NCI-H1048 (cell line): Measurements from ENCODE around the gene AOAH.

Experiments
- DNase-seq: peaks from one replicate; lab custom pipeline; 2025; lab: John Stamatoyannopoulos, UW

Gene AOAH, protein sequence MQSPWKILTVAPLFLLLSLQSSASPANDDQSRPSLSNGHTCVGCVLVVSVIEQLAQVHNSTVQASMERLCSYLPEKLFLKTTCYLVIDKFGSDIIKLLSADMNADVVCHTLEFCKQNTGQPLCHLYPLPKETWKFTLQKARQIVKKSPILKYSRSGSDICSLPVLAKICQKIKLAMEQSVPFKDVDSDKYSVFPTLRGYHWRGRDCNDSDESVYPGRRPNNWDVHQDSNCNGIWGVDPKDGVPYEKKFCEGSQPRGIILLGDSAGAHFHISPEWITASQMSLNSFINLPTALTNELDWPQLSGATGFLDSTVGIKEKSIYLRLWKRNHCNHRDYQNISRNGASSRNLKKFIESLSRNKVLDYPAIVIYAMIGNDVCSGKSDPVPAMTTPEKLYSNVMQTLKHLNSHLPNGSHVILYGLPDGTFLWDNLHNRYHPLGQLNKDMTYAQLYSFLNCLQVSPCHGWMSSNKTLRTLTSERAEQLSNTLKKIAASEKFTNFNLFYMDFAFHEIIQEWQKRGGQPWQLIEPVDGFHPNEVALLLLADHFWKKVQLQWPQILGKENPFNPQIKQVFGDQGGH

DNA sequence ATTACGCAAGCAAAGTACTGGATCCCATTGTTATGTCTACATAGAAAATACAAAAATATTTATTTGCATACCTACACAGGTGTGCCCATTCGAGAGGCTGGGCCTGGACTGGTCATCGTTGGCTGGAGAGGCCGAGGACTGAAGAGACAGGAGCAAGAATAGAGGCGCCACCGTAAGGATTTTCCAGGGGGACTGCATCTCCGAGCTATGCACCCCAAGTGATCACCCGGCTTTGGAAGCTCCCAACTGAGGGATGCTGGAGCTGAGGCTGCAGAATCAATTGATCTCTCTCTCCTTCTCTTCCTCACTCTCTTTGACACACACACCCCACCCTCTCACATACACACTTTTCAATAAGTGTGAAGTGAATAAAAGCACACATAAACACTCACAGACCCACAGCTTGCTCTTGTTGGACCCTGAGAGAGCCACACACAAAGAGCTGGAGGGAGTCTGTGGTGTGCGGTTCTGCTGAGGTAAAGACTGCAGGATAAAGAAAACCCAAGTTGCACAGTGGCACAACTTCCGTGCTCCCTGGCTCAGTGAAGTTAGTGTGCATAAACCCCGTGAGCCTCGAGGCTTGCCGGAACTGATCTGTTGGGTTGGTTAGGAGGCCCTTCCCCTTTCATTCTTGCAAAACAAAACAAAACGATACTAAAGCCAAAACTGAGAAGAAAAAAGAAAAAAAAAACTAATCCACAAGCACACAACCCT, at the start of gene AOAH:
Gene AOAH (minus strand): TSS at position 544 of the 714 bp plus-strand sequence. CDS start 346 bp downstream, at position 198.
- no peak for DNase-seq

DNA sequence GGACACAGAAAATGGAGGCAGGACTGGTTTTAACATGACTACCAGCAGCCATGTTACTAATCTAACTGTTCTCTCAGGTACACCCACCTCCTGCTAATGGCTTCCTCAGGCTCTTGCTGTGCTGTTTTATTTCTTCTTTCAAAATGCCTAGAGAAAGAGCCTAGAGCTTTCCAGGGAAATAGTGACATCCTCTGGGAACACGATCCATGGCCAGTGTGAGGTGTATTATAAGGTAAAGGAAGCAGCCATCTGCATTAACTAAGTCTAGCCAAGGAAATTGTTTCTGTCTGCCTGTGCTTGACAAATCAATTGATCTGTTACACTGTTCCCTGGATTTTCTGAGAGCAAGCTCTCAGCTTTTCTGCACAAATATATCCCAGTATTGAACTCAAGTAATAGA, 42.2 kb upstream of the AOAH start:
- DNase-seq, result no peak

DNA sequence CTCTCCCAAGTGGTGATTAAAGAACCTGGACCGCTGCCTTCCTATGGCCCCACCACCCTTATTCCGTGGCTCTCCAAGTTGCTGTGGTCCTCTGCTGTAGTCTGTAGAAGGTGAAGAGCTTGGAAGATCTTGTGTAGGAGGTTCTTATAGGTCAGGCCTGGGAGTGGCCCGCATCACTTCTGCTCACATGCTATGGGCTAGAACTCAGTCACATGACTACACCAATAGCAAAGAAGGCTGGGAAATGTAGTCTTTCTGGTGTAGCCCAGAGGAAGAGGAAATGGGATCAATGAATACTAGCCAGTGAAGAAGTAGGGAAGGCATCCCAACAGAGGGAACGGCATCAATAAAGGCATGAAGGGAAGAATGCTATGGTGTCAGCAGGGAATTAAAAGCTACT, 41.3 kb upstream of the AOAH start:
- DNase-seq, result no peak

DNA sequence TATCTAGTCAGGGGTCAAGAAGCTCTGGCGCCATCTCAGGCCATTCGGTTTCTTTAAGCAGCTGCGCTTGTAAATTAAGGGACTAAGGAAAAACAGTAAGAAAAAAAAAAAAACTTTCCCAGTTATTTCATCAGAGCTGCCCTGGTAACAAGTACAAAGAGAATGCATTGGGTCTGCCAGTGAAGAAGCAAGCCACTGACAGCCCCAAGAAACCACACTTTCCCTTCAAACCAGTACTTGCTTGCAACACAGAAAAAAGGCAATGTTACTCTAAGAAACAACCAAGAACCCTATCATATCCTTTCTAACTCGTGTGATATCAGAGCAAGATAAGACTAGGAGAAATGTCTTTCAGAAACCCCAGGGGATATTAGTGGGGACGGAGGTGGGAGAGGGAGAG, 40.6 kb upstream of the AOAH start:
- no peak for DNase-seq

DNA sequence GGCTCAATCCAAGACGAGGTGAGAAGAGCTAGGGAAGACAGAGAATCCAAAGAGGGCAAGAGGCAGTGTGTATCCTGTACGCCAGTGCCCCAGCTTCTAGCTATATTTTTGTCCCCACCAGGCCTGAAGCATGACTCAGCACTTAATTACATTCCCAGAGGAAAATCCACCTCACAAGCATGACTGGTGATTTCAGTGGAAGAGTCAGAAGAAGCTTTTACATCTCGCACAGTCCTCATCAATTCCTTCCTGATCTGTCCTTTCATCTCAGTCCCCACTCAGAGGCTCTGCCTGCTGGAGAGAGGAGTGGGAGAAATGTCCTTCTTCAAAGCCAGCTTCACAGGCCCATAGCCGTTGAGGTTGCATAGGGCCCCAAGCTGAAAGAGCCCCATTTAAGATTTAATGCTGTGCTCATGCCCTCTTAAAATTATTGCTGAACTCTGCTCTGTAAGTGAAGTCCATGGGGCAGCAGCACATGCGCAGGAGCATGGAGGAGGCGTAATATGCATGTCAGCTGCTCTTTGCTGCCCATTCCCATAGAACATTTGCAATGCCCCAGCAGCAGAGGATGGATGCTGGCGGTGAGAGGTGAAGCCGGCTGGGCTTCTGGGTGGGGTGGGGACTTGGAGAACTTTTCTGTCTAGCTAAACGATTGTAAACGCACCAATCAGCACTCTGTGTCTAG, 39.0 kb upstream of the AOAH start:
- no peak for DNase-seq

DNA sequence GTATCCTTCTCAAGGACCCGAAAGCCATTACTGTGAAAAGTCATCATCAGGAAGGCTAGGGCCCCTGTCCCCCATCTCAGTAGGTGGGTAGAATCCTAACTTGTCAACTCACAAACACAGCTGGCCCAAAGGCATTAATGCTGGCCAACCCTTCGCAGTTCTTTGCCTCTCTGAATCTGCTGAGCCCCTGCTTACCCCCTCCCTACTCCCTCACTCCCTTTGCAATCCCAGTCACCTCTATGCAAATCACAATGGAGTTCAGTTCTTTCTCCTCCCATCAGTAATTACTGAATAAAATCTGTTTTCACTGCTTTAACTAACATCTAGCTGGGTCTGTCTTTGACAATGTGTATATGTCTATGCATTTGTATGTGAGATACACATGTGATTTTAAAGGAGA, 38.1 kb upstream of the AOAH start:
- DNase-seq, result no peak

DNA sequence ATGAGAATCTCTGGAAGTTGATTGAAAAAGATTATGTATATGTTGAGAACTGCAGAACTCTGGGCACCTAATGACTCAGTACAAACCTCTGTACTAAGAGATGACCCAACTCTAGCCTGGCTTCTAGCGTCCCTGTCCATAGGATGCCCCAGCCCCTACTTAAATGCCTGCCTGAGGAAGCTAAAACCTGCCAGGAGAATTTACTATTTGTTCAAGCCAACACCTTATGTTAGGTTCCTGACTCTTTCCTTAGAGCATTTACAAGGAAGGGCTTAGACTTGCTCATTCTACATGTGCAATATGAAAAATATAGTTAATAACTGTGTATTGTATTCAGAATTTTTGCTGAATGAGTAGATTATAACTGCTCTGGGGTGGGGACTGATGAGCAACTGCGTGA, 37.5 kb upstream of the AOAH start:
- no peak for DNase-seq

DNA sequence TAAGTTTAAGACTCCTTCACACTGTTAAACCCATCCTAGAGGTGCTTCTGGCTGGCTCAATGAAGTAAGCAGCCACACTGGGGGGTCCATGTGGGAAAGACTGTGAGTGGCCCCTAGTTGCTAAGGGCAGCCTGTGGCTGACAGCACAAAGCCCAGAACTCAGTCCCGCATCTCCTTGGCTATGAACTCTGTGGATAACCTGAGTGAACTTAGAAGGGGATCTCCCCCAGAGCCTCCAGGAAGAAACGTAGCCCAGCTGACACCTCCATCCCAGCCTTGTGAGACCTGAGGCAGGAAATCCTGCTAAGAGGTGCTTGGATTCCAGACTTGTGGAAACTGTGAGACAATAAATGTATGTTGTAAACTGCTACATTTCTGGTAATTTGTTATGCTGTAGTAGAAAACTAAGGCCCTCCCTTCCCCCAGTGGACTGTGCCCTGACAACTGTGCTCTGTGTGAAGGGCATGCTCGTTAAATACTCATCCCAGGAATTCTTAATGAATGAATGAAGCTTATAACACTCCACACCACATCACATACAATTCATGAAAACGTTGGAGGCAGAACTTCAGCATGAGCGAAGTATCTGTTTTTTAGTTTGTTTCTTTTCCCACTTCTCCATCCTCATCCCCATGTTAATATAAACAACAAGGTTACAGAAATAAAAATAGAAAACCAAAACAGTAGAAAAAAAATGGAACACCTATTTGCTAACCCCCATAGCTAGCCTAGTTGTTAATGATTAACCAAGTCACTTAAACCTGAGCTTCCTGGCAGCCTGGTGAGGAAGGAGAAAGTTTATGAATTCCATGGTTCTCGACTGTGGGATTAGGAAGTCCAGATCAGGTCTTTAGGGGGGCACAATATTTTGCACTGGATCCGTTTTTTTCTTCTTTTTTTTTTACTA, 36.8 kb upstream of the AOAH start:
- DNase-seq, result no peak

DNA sequence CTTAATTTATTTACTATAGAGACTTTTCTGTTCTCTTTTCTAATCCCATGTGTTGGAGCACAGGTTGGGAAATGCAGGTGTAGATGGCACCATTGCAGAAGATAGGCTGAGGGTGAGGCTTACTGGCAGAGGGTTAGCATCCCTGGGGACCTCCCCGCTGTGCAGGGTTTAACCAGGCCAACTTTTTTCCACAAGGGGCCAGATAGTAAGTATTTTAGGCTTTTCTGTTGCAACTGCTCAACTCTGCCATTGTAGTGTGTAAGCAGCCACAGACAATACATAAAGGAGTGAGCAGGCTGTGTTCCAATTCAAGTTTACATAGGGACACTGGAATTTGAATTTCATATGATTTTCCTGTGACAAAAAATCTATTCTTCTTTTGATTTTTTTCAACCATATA, 34.6 kb upstream of the AOAH start:
- DNase-seq, result no peak

DNA sequence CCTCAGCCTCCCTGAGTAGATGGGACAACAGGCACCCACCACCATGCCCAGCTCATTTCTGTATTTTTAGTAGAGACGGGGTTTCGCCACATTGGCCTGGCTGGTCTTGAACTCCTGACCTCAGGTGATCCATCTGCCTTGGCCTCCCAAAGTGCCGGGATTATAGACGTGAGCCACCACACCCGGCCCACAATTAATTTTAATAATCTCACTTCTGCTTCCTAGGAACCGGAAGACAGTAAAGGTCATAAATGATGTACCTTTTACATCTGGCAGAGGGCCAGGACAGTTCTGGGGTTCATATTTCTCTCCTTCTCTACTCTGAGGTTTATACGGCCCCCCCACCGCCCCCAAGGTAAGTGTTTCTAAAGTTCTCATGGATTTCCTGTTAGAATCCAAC, 31.2 kb upstream of the AOAH start:
- no peak for DNase-seq

DNA sequence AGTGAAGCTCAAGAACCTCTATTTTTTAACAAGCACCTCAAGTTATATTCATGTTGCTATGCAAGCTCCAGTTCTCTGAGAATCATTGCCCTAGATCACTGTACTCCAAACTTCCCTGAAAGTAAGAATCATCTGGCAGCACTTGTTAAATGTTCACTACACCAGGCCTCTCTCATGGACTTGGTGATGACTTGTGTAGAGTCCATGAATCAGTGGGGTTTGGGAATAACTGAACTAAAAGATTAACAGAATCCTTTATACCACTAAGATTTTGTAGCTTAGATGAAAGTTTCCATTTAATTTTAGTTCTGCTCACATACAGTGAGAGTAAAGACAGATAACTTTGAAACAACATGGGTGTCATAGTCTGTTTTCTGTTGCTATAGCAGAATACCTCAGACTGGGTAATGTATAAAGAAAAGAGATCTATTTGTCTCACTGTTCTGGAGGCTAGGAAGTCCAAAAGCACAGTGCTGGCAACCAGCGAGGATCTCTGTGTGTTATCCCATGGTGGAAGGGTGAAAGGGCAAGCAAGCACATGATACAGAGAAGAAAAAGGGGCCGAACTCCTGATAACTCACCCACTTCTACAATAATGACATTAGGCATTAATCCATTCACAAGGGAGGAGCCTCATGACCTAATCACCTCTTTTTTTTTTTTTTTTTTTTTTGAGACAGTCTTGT, 27.9 kb upstream of the AOAH start:
- no peak for DNase-seq

DNA sequence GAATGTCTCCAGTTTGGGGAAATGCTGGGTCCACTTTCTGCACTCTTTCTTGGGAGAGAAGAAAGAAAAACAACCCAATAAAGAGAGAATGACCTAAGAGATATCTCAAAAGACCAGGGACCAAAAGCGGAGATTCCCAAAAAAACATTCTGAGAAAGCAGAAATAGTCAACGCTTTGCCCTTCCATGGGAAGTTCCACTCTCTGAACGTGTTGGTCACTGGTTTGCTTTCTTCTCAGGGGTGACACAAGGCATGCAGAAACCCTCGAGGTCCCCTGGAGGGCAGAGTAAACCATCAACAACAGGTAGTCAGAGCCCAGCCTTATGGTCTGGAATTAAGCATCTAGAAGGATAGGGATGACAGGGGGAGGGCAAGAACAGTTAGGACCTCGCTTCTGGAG, 26.2 kb upstream of the AOAH start:
- DNase-seq, result no peak

DNA sequence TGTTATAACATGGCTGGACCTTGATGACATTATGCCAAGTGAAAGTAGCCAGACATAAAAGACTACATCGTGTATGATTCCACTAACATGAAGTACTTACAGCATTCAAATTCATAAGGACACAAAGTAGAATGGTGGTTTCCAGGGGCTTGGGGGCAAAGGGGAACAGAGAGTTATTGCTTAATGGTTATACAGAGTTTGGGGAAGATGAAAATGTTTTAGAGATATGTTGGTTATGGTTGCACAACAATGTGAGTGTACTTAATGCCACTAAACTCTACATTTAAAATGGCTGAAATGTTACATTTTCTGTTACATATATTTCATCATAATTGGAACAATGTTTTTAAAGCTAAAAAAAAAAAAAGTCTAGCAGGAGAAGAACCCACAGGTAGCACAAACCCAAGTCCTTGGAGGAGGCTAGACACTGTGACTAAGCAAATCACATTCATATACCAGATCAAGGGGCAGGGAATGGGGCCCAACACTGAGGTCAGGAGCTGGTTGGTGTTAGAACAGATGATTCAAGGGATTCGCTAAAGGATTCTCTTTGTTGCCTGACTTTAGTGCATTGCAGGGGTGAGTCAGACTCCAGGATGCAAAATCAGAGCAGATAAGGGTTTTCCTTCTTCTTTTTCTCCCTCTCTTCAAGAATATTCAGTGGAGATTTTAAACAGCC, 25.1 kb upstream of the AOAH start:
- no peak for DNase-seq

DNA sequence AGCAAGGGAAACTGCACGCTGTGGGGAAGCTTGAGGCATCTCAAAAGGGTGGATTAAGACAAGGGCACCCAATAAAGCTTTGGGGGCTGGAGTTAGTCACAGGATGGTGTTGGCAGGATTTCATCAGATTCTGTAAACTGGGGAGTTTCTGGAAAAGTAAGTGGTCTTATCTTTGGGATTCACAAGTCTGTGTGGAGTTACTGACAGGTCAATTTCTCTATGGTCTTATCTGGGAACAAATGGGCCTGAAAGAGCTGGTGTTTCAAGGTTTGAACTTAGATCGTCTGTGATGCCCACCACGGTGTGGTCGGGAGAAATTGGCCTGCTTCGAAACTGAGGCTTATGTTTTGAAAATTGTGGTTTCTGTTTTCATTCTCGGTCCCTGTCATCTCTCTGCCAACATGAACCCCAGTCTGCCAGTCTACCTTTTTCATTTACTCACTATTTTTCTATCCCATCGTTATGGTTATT, 23.8 kb upstream of the AOAH start:
- no peak for DNase-seq

DNA sequence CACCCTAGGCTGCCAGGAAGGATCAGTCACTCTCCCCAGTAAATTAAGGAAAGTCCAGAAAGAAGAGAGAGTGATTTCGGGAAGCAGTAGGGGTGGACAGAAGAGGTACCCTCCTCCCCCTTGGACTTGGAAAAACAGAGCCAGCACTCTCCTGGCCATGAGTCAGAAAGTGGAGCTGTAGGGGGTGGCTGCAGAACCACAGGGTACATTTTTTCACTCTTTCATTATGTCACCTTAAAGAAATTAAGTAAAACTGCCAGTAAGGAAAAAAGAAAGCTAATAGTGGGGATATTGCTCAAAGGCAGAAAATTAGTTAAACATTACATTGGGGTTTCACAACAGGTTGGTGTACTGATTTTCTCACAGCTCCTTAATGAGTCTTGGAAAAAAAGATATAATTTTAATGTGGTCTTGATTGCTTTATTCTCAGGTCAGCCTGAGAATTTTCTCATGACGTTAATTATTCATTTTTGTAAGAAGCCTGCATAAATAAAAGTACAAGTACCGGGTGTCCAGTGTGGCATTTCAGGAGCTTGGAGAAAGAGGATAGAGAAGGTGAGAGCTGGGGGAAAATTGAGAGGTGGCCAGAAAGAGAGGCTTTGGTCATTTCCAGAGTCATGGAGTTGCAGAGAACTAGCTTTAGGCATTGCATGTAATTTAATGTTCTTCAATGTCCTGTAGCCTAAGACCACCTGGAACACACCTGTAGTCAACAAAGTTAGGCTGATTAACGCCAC, 23.2 kb upstream of the AOAH start:
- no peak for DNase-seq

DNA sequence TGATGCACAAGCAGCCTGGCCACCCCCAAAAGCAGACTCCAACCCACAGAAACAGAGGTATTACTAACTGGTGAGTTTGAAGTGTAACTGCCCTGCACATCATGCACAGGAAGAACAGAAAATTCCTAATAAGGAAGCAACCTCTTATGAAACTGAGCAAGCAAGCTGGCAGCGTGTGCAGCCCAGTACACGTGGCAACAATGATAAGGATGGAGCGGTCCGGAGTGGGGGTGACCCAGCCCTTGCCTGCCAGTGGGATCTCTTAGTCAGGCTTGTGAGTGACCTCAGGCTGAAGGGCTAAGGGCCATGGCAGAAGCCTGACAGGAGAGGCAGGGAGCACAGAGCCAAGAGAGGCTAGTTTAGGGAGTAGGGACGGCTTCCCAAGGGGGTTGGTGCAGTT, 22.1 kb upstream of the AOAH start:
- DNase-seq, result no peak

DNA sequence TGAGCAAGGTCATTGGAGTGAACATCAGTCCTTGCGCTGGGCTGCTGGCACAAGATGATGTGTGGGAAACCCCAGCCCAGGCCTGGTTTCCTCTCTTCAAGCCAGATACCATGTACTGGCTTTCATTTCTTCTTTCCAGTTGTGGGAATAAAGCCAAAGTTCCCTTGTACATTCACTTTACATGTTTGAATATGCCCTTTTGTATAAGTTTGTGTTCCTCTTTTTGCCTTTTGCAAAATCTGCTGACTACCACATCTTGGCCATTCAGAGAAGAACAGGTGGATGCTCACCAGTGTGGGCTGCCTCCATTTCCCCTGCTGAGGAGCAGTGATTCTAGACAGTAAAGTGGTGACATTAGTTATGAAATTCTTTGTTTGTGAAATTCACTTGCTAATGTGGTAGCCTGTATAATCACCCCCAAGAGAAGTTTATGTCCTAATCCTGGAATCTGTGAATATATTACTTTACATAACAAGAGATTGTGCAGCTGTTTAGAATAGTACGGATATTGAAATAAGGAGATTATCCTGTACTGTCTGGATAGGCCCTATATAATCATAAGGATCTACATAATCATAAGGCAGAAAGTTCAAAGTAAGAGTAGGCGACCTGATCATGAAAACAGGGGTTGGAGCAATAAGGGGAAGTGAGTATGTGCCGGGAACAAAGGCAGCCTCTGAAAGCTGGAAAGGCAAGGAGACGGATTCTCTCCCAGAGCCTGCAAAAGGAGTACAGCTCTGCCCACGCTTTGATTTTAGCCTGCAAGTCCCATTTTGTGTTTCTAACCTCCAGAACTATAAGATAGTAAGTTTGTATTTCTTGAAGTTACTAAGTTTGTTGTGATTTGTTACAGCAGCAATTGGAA, 18.8 kb upstream of the AOAH start:
- DNase-seq, result no peak

DNA sequence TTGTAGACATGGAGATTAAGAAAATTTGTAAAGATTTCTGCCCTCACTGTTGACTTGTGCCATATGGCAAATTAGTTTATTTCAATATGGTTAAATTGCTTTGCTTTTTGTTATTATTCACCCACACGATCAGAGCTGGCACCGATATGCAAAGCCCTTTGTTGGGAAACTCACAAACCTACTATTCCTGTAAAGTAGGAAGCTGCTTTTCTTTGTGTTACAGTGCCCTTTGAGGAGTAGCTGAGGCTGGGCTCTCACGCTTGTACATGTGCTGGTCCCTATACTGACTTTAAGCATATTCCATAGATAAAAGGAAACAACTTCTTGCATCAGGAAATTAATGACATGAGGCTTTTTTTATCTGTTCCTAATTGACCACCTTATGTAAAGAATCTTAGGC, 17.6 kb upstream of the AOAH start:
- DNase-seq, result no peak

DNA sequence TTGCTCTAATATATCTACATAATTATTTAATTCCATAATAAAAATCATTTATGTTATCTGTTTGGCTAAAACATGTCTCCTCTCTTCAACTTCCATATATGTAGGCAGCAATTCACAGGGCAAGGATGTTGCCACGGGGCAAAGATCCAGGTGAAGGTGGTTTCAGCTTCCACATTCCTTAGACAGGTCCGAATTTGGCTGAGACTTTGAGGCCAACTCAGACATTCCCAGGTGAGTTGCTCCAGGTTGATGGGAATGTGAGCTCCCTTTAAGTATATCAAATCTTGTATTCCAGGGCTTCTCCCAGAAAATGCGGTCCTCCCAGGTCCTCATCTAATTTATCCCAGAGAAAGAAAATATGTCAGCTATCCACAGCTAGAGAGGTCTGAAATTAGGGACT, 15.1 kb upstream of the AOAH start:
- no peak for DNase-seq
